Measurements from ENCODE around the gene ARHGAP15.

The ARHGAP15 gene

DNA sequence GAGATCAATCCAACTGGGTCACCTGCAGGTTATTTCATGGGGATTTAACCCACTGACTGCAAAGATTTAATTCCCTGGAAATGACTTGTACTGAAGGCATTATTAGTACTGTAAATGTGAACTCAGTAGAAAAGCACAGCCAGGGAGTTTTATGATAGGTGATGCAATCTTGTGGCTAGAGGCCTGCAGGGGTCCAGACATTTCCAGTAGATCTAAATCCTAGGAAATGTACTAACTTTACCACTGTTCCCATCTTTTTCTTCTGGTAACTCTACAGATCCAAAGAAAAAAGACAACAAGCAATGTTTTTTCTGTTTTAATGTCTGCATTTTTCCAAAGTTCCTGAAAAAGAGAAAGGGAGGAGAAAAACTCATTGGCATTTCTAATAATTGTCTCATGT is 500.1 kb downstream of the ARHGAP15 start:
- DNase-seq (ENCODE audit: low read depth in 2 of 2): no peak

GRCh38 chr2:143632751-143633374 is 503.6 kb downstream of the ARHGAP15 start:
- no peak for DNase-seq (ENCODE audit: low read depth in 2 of 2)

- DNase-seq (ENCODE audit: low read depth in 2 of 2): no peak
Observed at GRCh38 chr2:143633419-143633818, 504.2 kb downstream of the ARHGAP15 start.

- DNase-seq (ENCODE audit: low read depth in 2 of 2): no peak
Observed at GRCh38 chr2:143635302-143635701, 506.1 kb downstream of the ARHGAP15 start.

- no peak for DNase-seq (ENCODE audit: low read depth in 2 of 2)
Observed at GRCh38 chr2:143635936-143636335, 506.7 kb downstream of the ARHGAP15 start.

GRCh38 chr2:143640826-143641225 is 511.6 kb downstream of the ARHGAP15 start:
- no peak for DNase-seq (ENCODE audit: low read depth in 2 of 2)

DNA sequence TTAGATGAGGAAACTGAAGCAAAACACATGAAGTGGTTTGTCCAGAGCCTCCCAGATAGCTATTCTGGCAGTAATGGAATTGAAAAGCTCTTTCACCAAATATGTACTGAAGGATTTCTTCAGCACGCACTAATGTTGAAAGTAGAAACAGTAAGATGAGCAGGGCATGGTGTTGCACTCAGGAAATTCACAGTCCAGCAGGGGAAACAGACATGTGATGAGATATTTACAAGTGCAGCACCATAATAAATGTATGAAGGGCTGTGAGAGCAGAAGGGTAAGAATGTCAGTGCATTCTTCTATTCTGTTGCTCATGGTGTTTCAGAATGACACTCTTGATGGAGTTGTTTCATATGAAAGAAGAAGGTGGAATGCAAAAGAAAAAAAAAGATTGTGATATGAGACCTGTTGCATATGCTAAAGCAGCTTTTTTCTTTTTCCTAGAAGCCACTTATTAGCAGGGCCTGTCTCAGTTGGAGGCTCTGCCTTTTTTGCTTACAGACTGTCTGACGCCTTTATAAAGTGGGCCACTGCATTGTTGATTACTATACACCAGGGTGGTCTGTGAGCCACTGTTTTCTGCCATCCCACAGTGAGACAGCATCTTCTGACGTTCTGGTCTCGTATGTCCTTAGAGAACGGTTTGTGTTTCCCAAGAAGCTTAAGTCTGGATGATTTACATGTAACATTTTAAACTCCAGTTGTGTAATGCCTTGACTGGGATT is 516.9 kb downstream of the ARHGAP15 start:
- DNase-seq (ENCODE audit: low read depth in 2 of 2): no peak

GRCh38 chr2:143649226-143649740 is 520.1 kb downstream of the ARHGAP15 start:
- DNase-seq (ENCODE audit: low read depth in 2 of 2): no peak

- no peak for DNase-seq (ENCODE audit: low read depth in 2 of 2)
Observed at GRCh38 chr2:143652692-143653091, 523.5 kb downstream of the ARHGAP15 start.

DNA sequence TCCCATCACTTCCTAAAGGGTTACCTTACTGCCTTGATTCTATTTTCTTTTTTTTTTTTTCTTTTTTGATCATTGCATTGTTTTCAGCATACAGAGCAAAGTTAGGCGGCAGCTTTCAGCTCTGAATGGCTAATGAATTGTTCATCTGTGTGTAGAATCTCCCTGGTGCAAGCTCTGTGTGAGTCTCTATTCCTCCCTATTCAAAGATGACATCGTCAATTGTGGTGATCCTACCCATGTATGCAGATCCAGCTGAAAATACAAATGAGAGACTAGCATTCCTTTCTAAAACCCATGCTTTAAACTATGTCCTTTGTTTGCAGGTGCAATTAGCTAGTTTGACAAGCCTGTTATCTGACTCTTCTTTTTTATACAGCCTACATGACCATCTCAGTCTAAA is 539.0 kb downstream of the ARHGAP15 start:
- no peak for DNase-seq (ENCODE audit: low read depth in 2 of 2)

DNA sequence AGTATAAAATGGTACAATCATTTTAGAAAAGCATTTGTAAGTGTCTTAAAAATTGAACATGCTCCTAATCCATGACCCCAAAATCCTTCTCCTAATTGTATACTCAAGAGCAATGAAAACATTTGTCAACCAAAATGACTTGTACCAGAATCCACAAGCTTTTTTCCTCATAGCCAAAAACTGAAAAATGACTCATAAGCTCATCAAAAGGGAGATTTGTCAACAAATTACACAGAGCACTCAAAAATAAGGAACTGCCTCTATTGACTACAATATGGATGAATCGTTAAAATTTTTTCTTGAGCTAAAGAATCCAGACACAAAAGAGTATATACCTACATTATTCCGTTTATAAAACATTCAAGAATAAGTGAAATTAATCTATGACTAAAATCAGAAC is 544.8 kb downstream of the ARHGAP15 start:
- DNase-seq (ENCODE audit: low read depth in 2 of 2): no peak

GRCh38 chr2:143675021-143675420 is 545.8 kb downstream of the ARHGAP15 start:
- no peak for DNase-seq (ENCODE audit: low read depth in 2 of 2)

DNA sequence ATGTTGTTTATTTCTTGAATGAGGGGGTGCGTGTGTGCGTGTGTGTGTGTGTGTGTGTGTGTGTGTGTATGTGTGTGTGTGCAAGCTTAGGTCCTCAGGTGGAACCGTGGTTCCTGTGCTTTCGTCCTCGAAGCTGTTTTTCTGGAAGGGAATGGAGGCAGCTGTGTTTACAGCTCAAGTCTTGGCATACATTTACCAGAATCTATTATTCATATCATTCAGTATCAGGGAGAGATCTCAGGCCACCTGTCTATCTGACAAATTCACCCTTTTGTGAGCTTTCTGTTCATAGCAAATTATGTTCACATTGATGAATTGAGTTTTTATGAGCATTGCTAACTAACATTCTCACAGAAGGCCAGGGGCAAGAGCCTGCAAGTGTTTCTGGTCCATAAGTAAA is 550.4 kb downstream of the ARHGAP15 start:
- no peak for DNase-seq (ENCODE audit: low read depth in 2 of 2)

DNA sequence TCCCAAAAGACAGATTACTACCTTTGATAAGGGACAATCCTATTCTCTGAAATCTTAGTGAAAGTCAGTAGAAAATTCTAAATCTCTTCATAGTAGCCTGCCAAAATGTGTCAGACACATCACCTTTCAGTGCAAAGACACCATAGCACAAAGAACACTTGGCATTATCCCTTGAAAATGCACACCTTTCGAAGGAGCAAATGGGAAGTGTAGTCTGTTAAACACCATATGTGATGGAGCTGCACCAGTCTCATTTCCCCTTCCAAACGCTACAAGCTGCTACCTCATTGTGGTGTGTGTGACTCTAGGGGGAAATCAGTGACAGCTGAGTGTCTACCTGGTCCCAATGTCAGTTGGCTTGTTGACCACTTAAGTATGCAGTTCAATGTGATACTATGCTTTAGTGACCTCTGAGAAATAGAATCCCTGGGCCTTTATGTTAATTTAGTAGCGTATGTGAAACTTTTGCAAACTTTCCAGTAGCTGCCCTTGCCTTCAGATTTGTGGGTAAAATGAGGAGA is 551.7 kb downstream of the ARHGAP15 start:
- DNase-seq (ENCODE audit: low read depth in 2 of 2): no peak

- no peak for DNase-seq (ENCODE audit: low read depth in 2 of 2)
Observed at GRCh38 chr2:143682436-143683055, 553.3 kb downstream of the ARHGAP15 start.

GRCh38 chr2:143683977-143684376 is 554.8 kb downstream of the ARHGAP15 start:
- no peak for DNase-seq (ENCODE audit: low read depth in 2 of 2)

DNA sequence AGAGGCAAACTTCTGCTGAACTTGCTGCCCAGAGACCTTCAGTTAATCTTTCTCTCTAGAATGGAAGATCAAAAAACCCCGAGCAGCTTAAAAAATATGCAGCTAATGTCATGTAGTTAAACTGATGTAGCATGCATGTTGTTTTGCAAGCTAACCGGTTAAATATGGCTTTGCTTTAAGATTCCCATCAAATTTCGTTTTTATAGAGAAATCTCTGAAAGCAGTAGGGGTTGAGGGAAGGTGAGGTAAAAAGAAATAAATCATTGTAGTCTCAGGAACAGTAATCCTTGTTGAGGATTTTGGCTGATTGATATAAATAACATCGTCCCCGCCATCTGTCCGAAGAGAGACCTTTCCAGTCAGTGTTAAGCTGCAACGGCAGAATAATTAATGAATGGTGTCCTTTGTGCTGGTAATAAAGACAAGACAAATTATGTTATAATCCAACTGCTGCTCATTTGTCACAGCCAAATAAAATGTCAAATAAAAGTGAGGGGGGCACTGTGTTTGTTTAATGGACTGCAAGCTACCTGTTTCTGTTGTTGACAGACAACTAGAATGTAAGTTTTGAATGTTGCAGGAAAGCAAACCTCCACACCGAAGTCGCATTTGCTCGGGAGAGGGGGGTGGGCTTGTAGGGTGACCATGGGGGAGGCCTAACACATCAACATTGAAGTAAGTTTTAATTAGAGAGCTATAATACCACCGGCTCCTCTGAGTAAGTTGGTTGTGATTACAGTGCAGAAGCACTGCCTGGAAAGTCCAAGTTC is 555.5 kb downstream of the ARHGAP15 start:
- no peak for DNase-seq (ENCODE audit: low read depth in 2 of 2)

DNA sequence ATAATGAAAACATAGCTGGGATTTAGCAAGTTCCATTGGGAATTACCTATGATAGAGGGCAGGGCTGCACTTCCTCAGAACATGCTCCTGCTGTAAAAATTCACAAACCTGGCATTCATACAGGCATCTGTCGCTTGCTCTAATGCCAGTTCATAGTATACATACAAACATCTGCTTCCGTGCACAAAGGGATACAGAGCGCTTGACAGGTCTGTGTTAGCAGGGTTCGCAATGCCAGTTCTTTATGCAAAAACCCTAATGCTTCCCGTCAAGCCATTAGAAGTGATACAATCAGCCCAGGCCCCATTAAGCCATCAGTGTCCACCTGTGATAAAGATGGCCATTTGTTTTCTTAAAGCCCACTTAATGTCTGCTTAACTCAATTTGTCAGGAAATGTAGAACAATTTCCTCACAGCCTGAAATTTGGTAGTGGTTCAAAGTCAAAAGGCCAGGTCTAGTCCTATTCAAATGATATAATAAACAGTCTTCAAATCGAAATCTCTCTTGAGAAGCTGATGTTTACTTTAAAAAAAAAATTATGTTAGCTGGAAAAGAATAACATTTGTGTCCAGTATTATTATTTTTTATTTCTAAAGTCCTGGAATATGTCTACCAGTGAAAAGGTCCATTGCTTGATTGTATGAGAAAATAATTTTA is 556.3 kb downstream of the ARHGAP15 start:
- no peak for DNase-seq (ENCODE audit: low read depth in 2 of 2)

GRCh38 chr2:143686585-143687164 is 557.5 kb downstream of the ARHGAP15 start:
- no peak for DNase-seq (ENCODE audit: low read depth in 2 of 2)

- no peak for DNase-seq (ENCODE audit: low read depth in 2 of 2)
Observed at GRCh38 chr2:143688248-143688647, 559.0 kb downstream of the ARHGAP15 start.

DNA sequence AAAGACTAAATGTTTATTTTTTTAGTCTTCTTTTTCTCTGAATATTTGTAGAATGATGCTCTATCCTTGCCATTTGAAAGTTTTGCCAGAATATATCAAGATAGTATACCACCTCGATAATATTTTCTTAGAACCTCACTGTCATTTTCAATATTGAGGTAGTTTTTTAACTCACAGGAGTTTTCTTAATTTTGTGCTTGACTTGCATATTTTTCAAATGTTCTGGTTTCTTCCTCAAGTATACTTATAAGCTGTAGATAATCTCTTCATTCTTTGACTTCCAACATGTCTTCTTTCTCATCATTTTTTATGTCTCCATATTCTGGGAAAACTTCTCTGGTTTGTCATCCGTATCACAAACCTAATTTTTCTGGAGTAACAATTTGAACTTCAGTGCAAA is 559.6 kb downstream of the ARHGAP15 start:
- DNase-seq (ENCODE audit: low read depth in 2 of 2): no peak
